Effector memory CD8-positive, alpha-beta T cell (primary cell): ENCODE results near the gene SUPT4H1.

Source experiments
- ATAC-seq: fragments of 150-1000 bp; cut with Tn5 transposase; replicated peaks from 2 replicates; pipeline ENCODE4 v1.10.0; 2021; ENCODE audit warnings: mild to moderate bottlenecking, moderate library complexity
- DNase-seq, 3 experiments: peaks; one replicate each; pipeline ENCODE4 v3.0.0; 2021
- H3K27ac Mint-ChIP-seq, 2 donors: one replicate each; pipeline ENCODE4 v1.8.0; 2022; ENCODE audit warnings: mild to moderate bottlenecking in 2 of 2, mixed read lengths in 2 of 2, moderate library complexity in 2 of 2
- H3K27me3 Mint-ChIP-seq, 2 donors: one replicate each; pipeline ENCODE4 v1.8.0; 2022; ENCODE audit warnings: mixed read lengths in 2 of 2
- H3K36me3 Mint-ChIP-seq: one replicate; pipeline ENCODE4 v1.8.0; 2022; ENCODE audit warnings: mild to moderate bottlenecking, moderate library complexity, mixed read lengths; ENCODE audit not compliant: insufficient read depth
- H3K4me1 Mint-ChIP-seq, 2 donors: one replicate each; pipeline ENCODE4 v1.8.0; 2022; ENCODE audit warnings: low read depth in 2 of 2, mixed read lengths in 2 of 2
- H3K4me3 Mint-ChIP-seq, 2 donors: one replicate each; pipeline ENCODE4 v1.8.0; 2022; ENCODE audit warnings: mild to moderate bottlenecking in 2 of 2, mixed read lengths in 2 of 2, moderate library complexity in 2 of 2
- H3K9me3 Mint-ChIP-seq, 2 donors: one replicate each; pipeline ENCODE4 v1.8.0; 2022; ENCODE audit warnings: mixed read lengths in 2 of 2

SUPT4H1 gene

DNA sequence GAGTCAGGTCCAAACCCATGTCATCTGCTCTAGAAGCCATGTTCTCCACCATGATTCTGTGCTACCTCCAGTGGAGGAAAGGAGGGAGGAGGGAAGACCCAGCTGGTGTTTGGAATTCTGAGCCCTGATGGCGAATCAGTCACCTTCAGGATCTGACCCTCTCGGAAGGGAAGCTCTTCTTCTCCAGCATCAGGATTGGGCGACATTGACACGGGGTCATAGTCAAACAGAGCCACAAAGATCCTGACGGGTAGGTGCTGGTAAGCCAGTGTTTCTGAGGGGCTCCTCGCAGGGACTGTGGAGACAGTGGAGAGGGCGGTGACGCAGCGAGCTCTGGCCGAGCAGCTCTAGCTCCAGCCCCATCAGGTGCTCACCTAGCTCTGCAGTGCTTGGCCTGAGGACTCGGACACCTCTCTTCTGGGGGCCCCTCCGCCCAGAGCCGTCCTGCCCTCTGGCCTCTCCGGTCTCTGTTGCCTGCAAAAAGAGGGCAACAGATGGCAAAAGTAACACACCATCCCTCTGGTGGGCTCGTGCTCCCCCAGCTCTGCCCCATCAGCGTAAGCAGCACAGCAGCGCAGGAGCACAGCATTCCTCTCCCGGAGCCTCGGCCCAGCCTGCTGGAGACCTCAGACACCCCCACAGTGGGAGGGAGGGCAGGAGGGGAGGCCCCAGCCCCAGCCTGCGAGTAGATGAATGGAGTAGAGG is 44.4 kb downstream of the SUPT4H1 start:
- Mint-ChIP-seq H3K4me1 (peaks cover 4 to 6% of the 10 kb centered on the region in 2 donors), H3K4me3 (no peak overlapping the region), H3K36me3 (peaks cover 23% of the 10 kb centered on the region), H3K27me3 (no peaks in the 10 kb centered on the region), H3K9me3 (no peaks in the 10 kb centered on the region), H3K27ac (peak overlapping the region in 1 of 2 donors; percentile 84)
- DNase-seq (no peak), ATAC-seq (no peak)

DNA sequence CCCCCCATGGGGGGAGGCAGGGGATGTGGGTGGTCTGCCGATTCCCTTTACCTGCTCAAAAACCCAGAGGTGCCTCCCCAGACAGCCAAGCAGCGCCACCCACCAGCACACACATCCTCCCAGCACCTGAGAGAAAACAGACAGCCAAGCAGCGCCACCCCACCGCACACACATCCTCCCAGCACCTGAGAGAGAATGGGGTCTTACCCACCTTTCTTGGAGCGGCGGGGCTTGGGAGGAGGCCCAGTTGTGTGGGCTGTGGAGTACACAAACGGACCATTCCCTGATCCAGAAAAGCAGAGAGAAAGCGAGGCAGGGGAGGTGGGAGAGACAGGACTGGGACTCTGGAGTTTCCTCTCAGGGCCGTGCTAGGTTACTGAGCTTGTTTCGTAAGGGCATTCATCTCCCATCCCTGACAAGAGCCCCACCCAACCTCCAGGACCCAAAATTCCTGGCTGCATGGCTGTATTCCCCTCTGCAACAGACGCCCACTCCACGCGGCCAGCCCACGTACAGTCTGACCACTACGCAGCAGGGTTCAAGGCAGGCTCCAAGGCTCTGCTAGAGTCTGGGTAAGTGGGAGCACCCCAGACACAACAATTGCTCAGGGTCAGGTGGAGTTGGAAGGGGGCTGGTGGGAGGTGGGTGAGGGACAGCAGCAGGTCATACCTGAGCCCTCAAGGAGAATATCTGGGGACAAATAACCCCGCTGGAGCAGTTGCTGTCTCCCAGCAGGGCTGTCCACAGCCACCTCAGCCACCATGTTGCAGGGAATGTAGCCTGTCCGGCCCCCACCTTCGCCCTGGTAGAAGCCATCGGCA is 45.7 kb downstream of the SUPT4H1 start:
- Mint-ChIP-seq H3K9me3 (no peaks in the 10 kb centered on the region), H3K36me3 (peaks cover 19% of the 10 kb centered on the region), H3K4me3 (no peak overlapping the region), H3K4me1 (peaks cover 4 to 6% of the 10 kb centered on the region in 2 donors), H3K27me3 (no peaks in the 10 kb centered on the region), H3K27ac (peak overlapping the region in 1 of 2 donors; percentile 84)
- ATAC-seq (no peak), DNase-seq (no peak)

DNA sequence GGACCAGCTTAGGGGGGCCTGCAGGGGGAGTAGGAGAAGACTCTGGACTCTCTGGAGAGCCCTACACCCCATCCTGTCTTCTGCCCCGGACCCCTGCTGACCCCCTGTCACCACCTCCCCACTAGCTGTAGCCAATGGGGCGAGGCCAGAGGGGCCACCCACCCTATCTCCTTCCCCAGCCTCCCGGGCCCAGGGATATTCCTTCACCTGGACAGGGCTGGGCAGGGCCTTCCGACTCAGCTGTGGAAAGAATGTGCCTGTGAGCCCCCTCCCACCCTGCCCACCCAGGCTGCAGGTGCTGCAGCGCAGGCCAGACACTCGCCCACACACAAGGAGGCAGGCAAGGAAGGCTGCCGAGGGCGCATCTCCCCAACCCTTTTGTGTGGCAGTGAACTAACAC is 46.4 kb downstream of the SUPT4H1 start:
- Mint-ChIP-seq H3K36me3 (peaks cover 19% of the 10 kb centered on the region), H3K27ac (no peak overlapping the region), H3K27me3 (no peaks in the 10 kb centered on the region), H3K4me1 (peaks cover 7 to 9% of the 10 kb centered on the region in 2 donors), H3K9me3 (no peaks in the 10 kb centered on the region), H3K4me3 (no peak overlapping the region)
- DNase-seq, result no peak
- no peak for ATAC-seq

DNA sequence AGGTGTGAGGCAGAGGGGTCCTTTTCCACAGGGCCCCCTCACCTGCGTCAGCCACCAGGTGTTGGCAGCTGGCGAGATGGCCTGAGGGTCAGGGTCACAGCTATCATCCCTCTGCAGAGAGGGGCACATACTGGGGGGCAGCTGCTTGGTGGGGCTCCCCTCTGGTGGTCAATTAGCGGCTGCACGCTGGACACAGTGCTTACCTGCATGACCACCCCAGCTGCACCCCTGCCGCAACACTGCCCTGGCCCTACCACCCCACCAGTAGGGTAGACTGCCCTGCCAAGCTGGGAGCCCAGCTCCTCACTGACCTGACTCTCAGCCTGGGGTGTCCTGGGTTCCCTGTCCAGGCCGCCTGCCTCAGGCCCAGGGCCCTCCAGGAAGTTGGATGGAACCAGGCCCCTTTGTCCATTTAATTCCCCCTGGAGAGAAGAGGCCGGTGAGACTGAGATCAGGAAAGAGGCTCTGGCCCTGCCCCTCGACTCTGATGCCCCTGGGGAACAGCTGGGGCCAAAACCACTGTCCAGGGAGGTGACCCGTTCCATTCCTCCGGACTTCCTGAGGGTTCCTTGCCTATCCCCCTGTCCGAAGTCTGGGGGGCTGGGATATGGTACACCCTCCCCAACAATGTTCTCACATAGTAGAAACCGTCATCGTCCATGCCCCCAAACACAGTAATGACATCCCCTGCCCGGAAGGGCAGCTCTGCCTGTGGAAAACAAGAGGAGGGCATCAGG is 47.1 kb downstream of the SUPT4H1 start:
- no peak for DNase-seq
- Mint-ChIP-seq H3K9me3 (no peaks in the 10 kb centered on the region), H3K4me1 (peaks cover 9 to 12% of the 10 kb centered on the region in 2 donors), H3K36me3 (peaks cover 19% of the 10 kb centered on the region), H3K27ac (no peak overlapping the region), H3K4me3 (no peak overlapping the region), H3K27me3 (no peaks in the 10 kb centered on the region)
- no peak for ATAC-seq

DNA sequence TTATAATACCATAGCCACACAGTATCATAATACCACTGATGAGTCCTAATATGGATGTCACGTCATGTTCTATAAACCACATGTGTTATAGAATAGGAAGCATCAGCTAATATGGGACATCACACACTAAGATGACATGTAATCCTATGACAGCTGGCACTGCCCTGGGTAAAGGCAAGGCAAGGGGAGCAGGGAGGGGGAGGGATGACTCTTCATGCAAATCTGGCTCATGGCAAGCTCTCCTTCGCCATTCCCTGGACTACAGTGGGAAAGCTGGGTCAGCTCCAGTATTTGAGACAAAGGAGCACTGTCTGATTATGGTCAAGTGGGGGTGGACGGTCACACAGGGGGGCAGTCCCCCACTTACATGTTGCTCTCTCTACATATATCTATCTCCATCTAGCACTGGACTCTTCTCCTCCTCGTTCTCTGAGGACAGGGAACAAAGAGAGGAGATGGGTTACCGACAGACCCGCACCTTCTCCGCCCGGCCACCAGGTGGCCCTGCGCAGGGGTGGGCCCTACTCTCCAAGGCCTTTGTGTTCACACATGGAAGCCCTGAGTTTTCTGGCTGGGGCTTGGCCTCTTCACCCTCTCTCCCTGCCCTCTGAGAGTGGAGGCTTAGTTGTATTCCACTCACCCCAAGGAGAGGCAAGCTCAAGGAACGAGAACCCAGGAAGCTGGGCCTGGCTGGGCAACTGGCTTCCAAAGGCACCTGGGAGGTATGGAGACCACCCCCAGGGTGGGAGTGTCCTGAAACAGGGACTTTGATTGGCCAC is 47.8 kb downstream of the SUPT4H1 start:
- no peak overlapping the region for H3K4me3 Mint-ChIP-seq
- H3K4me1 Mint-ChIP-seq, result peaks cover 9 to 12% of the 10 kb centered on the region in 2 donors
- H3K27ac Mint-ChIP-seq, result peak overlapping the region in 1 of 2 donors; percentile 67
- ATAC-seq (peak; percentile 91), DNase-seq (peak; percentile 55 to 56 (median 55))
- H3K27me3 Mint-ChIP-seq, result no peaks in the 10 kb centered on the region
- no peaks in the 10 kb centered on the region for H3K9me3 Mint-ChIP-seq
- peaks cover 17% of the 10 kb centered on the region for H3K36me3 Mint-ChIP-seq

DNA sequence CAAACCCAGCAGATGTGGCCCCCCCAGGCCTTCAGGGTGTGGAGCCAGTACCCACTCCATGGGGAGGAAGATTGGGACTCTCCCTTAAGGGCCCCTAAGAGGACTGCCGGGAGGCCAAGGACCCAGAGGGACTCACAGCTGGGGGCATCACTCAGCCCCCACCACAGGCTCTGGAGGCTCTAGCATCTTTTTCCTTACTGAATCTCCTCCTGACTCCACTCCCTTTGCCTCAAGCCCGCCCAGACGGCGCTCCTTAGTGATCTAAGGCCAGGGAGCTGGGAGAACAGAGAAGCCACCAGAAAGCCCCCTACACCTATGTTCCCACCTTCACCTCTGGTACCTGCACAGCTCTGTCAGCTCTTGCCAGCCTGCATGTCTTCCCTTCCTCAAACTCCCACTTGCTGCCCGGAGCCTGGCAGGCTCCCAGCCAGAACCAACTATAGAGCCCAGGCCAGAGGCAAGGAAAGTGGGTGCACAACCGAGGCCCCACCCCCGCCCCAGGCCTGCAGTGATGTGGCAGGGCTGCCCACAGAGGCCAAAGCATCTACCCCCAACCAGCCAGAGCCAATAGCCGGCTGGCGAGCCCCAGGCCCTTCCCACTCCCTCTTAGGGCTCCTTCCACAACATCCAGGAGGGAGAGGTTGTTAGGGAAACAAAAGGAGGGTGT is 48.9 kb downstream of the SUPT4H1 start:
- peak overlapping the region in 1 of 2 donors; percentile 67 for H3K27ac Mint-ChIP-seq
- no peak overlapping the region for H3K4me3 Mint-ChIP-seq
- H3K4me1 Mint-ChIP-seq, result peaks cover 9 to 12% of the 10 kb centered on the region in 2 donors
- no peaks in the 10 kb centered on the region for H3K9me3 Mint-ChIP-seq
- no peaks in the 10 kb centered on the region for H3K27me3 Mint-ChIP-seq
- peaks cover 11% of the 10 kb centered on the region for H3K36me3 Mint-ChIP-seq
- no peak for ATAC-seq
- no peak for DNase-seq

DNA sequence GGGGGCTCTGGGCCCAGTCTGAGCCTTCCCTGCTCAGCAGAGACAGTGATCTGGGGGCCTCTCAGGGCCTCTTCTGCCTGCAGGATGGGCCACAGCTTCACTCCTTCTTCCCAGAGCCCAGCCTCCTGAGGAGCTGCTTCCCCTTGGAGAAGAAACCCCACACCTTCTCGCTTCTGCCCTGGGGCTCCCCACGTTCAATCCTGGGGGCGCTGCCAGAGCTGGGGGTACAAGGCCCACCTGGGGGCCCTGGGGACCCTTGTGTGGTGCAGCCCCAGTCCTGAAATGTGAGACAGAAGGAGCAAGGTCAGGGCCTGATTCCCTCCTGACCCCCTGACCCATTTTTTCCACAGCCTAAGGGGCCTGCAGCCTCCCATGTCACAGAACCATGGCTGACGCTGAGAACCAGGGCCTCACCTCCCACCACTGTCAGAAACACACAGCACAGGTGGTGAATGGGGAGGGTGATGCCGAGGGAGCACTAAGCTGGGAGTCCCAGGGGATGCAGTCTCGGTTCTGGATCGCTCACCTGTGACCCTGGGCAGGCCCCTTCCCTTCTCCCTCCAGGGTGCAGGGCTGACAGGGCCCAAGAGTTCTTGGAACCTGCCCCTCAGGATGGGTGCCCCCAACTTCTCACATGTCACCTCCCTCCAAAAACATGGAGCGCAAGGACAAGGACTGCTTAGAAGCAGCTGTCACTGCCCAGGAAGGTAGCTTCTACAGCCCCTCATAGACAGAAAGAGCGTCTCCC is 49.7 kb downstream of the SUPT4H1 start:
- Mint-ChIP-seq H3K27me3 (no peaks in the 10 kb centered on the region), H3K9me3 (no peaks in the 10 kb centered on the region), H3K4me1 (peaks cover 9 to 12% of the 10 kb centered on the region in 2 donors), H3K27ac (no peak overlapping the region), H3K4me3 (no peak overlapping the region), H3K36me3 (peaks cover 10% of the 10 kb centered on the region)
- ATAC-seq (no peak), DNase-seq (no peak)

DNA sequence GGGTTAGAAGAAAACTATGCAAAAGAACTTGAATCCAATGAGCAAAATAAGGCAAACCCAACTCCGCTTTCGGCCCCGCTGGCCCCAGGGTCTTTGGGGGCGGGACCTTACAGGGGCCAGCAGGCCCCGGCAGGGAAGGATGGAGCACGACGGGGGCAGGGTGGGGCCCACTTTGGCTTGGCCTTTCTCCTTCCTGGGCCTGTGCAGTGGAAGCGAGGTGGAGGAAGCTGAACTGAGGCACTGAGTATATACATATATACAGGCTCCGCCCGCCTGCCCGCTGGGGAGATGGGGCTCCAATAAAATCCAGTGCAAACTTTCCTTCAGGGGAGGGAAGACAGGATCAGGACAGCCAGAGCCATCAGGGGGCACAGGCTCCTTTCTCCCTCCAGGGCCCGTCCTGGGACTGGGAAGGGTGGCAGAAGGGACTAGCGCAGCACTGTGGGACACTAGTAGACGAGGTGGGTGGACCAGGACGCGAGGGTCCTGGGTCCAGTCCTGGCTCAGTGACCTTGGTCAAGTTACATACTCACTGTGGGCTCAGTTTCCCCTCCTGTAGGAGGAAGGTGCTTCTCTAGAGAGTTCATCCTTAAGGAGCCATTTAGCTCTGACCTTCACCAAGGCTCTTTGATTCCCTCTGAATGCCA is 50.4 kb downstream of the SUPT4H1 start:
- H3K9me3 Mint-ChIP-seq, result no peaks in the 10 kb centered on the region
- no peaks in the 10 kb centered on the region for H3K27me3 Mint-ChIP-seq
- peaks cover 9 to 12% of the 10 kb centered on the region in 2 donors for H3K4me1 Mint-ChIP-seq
- H3K36me3 Mint-ChIP-seq, result peaks cover 10% of the 10 kb centered on the region
- no peak for DNase-seq
- ATAC-seq, result no peak
- no peak overlapping the region for H3K4me3 Mint-ChIP-seq
- no peak overlapping the region for H3K27ac Mint-ChIP-seq

DNA sequence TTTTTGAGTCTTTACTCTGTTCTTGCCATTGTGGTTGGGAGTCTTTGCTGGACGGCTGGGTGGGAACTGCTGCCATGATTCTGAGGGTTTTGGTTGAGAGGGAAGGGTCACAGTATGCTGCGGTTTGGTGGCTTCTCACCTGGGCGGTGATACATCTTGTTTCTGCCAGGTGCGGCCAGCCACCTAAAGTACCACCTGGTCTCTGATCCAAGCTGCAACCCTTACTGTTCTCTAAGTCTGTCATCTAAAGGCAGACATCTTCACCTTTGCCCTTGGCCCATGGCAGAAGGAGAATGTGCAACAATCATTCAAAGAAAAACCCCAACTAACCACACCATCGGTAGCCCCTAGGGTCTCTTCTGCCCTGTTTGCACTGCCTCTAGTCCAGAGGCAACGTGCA is 51.7 kb downstream of the SUPT4H1 start:
- H3K4me3 Mint-ChIP-seq, result no peak overlapping the region
- H3K27me3 Mint-ChIP-seq, result no peaks in the 10 kb centered on the region
- peaks cover 7% of the 10 kb centered on the region for H3K36me3 Mint-ChIP-seq
- DNase-seq, result no peak
- peak overlapping the region in 1 of 2 donors; percentile 88 for H3K27ac Mint-ChIP-seq
- H3K4me1 Mint-ChIP-seq, result peaks cover 9 to 12% of the 10 kb centered on the region in 2 donors
- no peaks in the 10 kb centered on the region for H3K9me3 Mint-ChIP-seq
- ATAC-seq, result no peak
